Measurements from ENCODE around the gene RUNX1.
"Not testable (repeated sequence)": the region's sequence is repeated elsewhere in the genome, so short reads cannot be mapped to it uniquely, and the experiment has no call there.

RUNX1 gene

GRCh38 chr21:34966881-34967280 lies 82.2 kb downstream of the RUNX1 start:
- DNase-seq: not testable (repeated sequence)

GRCh38 chr21:34965200-34966174 lies 83.6 kb downstream of the RUNX1 start:
- no peak for DNase-seq

GRCh38 chr21:34962586-34963222 lies 86.4 kb downstream of the RUNX1 start:
- DNase-seq: no peak

GRCh38 chr21:34962136-34962535 lies 87.0 kb downstream of the RUNX1 start:
- DNase-seq: no peak

- no peak for DNase-seq
Measured at GRCh38 chr21:34960687-34961086, 88.4 kb downstream of the RUNX1 start.

GRCh38 chr21:34959607-34960006 lies 89.5 kb downstream of the RUNX1 start:
- DNase-seq: no peak

- no peak for DNase-seq
Measured at GRCh38 chr21:34958040-34958439, 91.1 kb downstream of the RUNX1 start.

- no peak for DNase-seq
Measured at GRCh38 chr21:34956416-34957316, 92.4 kb downstream of the RUNX1 start.

GRCh38 chr21:34953950-34954349 lies 95.2 kb downstream of the RUNX1 start:
- no peak for DNase-seq

GRCh38 chr21:34952701-34953100 lies 96.4 kb downstream of the RUNX1 start:
- no peak for DNase-seq

- DNase-seq: not testable (repeated sequence)
Measured at GRCh38 chr21:34951868-34952267, 97.2 kb downstream of the RUNX1 start.

- no peak for DNase-seq
Measured at GRCh38 chr21:34950980-34951379, 98.1 kb downstream of the RUNX1 start.

- peak in 1 of 2 experiments; percentile 36 for DNase-seq
Measured at GRCh38 chr21:34949499-34949898, 99.6 kb downstream of the RUNX1 start.

GRCh38 chr21:34949030-34949429 lies 100.1 kb downstream of the RUNX1 start:
- no peak for DNase-seq

- DNase-seq: no peak
Measured at GRCh38 chr21:34948157-34948556, 100.9 kb downstream of the RUNX1 start.

GRCh38 chr21:34946916-34947534 lies 102.1 kb downstream of the RUNX1 start:
- no peak for DNase-seq

GRCh38 chr21:34946385-34946840 lies 102.7 kb downstream of the RUNX1 start:
- DNase-seq: no peak

- no peak for DNase-seq
Measured at GRCh38 chr21:34945288-34945687, 103.8 kb downstream of the RUNX1 start.

GRCh38 chr21:34944015-34944755 lies 104.9 kb downstream of the RUNX1 start:
- DNase-seq: no peak

GRCh38 chr21:34942911-34943310 lies 106.2 kb downstream of the RUNX1 start:
- DNase-seq: no peak

GRCh38 chr21:34941162-34941561 lies 107.9 kb downstream of the RUNX1 start:
- DNase-seq: no peak

Data from activated CD4-positive, alpha-beta T cell treated with anti-CD3 and anti-CD28 coated beads, Interleukin-2, amount 50 U/mL, for 4 hours (primary cell).